Measurements from ENCODE around the gene ZNF331.

The ZNF331 gene

DNA sequence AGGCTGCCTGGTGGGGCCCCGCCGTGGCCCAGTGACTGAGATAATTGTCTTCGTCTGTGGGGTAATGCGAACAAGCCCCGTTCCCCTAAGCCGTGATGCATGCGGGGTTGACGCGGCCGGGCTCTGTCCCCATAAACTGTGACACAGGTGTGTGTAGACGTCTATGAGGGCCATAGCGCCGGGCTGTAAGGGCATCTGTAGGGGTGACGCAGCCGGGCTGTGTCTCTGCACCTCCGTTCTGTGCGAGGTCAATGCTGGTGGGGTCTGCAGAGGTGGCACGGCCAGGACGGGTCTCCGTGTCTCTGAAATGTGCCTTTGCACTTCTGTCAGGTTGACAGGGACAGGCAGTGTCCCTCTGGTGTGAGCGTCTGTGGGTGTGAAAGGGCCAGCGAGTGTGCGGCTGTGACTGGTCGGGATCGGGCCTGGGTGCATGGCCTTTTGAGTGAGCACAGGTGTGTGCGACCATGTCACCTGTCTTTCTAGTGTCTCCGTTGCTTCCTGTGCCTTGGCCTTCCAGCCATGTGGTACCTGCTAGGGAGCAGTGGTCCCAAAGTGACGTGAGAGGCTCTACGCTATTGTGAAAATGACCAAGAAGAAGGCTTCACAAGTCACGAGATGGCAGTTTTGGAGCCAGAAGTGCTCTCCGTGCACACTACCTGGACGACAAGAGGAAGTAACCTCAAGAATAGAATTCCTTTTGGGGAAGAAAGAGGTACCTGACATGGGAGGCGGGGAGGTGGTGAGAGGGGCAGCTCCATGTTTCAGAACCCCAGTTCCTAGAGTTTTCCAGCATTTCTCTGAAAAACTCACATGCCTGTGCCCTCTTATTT, 16.4 kb upstream of the ZNF331 start:
- no peak for DNase-seq

DNA sequence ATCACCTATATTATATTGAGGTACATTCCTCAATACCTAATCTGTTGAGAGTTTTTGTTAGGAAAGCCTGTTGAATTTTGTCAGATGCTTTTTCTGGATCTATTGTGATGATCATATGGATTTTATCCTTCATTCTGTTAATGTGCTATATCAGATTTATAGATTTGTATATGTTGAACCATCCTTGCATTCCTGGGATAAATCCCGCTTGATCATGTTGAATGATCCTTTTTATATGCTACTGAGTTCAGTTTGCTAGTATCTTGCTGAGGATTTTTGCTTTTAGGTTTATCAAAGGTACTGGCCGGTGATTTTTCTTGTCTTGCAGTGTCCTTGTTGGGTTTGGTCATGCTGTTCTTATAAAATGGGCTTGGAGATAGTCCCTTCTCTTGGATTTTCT, 12.0 kb upstream of the ZNF331 start:
- no peak for DNase-seq

DNA sequence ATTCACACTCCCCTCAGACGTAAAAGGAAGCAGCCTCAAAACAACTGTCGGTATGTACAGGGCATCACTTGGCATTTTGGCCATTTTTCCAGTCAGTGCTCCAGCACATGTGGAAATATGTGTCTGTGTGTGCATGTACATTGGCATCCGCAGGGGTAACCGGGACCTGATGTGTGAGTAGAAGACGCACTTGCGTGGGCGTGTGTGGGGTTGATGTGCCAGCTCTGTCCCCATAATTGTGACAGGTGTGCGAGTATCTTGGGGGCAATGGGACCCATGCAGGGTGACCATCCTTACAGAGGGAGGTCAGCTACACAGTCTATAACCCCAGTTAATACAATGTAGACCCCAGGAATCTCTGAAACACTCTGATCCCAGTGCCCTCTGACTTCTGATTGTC, 7.3 kb upstream of the ZNF331 start:
- no peak for DNase-seq

DNA sequence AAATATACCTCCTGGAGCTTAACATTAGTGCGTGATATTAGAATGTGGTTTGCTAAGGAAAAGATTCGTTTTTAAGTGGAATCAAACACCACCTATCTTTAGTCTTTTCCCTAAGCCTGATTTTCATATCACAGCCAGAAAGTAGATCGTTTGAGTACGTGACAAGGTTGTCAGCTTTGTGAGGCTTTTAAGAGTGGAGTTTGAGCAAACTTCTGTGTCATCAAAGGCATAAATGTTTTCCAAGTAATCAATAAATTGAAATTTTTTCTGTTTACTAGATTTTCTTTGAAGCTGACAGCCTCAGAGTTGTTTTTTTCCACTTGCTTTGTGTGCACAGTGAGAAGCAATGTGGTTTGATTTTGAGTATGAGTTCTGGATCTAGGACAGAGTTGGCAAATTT, 6.5 kb upstream of the ZNF331 start:
- no peak for DNase-seq

DNA sequence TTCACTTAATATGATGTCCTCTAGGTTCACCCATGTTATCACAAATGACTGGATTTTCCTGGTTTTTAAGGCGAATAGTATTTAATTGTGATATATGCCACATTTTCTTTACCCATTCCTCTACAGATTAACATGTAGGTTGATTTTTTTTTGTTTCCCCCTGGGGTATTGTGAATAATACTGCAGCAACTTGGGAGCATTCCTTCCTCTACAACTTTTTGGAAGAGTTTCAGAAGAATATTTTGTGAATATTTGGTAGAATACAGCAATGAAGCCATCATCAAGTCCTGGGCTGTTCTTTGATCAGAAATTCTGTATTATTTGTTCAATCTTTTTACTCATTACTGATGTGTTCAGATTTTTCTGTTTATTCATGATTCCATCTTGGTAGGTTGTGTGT, 5.6 kb upstream of the ZNF331 start:
- DNase-seq = no peak

DNA sequence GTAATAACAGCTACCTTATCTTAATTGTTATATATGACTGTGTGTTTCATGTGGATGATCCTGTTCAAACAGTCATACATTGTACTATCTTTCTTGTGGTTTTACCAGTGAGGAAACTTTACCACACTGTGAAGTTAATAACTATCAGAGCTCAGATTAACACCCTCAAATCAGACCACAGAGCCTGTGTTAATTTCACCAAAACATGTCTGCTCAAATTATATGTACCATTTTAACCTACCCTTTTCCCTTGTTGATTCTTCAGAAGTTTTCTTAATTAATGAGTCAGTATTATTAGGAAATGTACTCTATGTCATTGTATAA, 1.8 kb upstream of the ZNF331 start:
- DNase-seq = no peak

DNA sequence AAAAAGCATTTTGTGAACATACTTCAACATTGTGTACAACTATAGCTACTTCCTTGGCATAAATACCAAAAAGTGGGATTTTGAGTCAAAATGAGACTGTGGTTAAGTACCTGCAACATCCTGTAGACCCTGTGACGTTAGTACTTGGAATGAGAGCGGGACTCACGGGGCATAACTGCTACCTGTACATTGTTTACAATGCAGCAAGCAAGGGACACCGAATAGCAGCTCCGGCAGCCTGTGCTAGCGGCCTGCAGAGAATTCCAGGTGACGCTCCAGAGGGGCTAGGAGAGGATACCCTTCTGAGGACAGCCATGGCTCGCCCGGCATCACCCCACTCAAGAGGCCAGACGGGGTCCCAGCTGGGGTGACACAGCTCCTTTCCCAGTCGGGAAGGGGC, 824 bp upstream of the ZNF331 start:
- no peak for DNase-seq

DNA sequence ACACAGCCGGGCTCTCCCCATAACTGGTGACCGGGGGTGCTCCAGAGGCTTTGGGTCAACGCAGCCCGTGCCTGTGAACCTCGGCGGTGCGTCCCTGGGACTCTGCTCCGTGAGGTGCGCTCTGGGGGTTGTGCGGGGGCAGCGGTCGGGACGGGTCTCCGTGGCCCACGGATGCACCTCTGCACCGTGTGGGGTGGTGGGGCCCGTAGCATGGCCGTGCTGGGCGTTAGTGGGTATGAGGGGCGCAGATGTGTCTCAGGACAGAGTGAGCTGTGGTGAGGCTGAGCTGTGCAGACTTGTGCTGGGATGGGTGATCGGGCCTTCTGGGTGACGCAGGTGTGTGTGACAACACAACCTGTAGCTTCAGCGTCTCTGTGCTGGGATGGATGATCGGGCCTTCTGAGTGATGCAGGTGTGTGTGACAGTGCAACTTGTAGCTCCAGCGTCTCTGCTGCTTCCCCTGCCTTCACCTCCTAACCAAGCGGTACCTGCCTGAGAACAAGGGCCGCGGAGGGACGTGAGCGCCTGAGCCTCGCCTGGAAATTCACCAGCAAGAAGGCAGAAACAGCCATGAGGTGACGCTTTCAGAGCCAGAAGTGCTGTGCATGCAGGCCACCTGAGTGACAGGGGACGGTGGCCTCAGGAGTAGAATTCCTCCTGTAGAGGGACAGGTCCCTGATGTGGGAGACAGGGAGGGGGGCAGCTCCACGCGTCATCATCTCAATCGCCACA, 599 bp downstream of the ZNF331 start:
- DNase-seq = no peak

DNA sequence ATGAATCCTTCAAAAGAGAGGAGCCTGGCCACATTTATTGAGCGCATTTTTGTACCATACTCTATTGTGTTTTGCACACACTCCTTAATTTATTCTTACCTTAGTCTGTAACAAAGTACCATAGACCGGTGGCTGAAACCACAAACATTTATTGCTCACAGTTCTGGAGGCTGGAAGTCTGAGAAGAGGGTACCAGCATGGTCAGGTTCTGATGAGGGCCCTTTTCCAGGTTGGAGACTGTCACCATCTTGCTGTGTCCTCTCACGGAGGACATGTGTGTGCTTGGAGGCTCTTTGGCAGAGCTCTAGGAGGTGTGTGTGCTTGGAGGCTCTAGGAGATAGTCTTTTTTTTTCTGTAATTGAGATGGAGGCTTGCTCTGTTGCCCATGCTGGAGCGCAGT, 2.1 kb downstream of the ZNF331 start:
- no peak for DNase-seq

DNA sequence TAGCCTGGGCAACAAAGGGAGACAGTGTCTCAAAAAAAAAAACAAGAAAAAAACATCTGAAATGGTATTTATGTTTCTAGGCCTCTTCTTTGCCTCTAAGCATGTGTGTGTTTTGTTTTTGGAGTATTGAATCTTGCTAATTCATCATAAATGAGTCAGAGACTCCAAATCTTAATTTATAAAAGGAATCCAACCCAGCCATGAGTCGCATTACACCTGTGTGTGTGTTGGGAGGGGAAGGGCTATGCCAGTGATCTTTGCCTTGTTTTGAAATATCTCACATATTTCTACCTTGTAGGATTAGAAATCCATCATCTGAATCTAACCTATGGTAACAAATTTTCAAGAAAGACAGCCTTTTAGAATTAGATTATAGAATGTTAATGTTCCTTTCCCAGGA, 4.0 kb downstream of the ZNF331 start:
- DNase-seq = no peak

DNA sequence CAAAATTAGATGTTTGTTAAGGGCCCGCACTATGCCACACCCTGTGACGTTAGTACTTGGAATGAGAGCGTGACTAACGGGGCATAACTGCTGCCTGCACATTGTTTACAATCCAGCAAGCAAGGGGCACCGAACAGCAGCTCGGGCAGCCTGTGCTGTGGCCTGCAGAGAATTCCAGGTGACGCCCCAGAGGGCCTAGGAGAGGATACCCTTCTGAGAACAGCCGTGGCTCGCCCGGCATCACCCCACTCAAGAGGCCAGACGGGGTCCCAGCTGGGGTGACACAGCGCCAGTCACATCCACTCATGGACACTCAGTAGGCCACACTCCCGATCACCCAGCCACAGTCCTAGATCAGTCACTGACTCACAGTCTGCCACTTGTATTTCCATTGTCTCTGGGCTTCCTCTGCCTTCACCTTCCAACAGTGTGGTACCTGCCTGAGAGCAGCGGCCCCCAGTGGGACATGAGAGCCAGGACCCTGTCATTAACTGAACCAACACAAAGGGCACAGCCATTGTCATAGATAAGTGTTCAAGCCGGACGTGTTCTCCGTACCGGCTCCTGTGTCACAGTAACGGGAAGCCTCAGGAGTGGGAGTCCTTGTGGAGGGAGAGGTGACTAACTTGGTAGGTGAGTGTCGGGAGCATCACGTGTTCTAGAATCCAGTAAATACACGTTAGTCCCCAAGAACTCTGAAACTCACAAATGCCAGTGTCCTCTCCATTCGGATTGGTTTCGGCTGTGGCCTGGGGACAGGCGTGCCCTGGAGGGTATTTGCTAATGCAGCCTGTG, 7.5 kb downstream of the ZNF331 start:
- DNase-seq = no peak

DNA sequence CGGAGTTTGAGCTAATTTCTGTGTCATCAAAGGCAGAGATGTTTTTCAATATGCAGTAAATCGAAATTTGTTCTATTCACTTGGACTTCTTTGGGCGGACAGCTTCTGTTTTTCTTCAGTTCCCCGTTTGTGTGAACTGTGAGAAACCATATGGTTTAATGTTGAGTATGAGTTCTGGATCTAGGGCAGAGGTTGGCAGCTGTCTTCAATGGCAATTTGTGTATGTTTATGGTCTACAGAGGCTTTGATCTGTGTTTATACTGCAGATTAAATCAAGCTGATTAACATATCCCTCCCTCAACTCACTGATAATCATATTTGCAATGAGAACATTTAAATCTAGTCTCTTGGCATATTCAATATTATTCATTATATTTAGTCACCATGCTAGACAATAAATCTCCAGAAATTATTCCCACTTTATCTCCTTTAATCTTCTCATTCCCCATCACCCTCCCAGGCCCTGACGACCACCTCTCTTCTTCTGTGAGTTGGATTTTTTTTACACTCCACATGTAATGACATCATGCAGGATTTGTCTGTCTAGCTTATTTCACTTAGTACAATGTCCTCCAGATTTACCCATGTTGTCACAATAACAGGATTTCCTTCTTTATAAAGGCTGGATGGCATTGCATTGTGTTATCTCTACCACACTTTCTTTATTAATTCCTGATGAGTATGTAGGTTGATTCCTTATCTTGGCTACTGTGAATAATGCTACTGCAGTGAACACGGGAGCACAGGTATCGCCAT, 9.0 kb downstream of the ZNF331 start:
- DNase-seq = no peak

DNA sequence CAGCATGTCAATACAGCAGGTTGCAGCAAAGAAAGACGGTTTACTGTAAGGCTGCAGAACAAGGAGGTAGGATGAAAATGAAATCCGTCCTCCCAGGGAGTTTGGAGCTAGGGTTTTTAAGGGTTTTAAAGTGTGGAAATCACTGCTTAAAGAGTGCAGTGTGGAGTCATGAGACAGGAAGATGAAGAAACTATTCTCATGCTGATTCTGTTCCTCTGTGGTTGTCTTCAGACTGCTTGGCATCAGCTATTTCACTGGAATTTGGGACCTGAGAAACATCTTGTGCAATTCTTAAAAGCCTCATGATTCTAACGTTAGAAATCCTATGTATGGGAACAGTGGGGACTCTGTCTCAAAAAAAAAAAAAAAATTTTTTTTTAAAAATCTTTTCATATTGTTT, 11.4 kb downstream of the ZNF331 start:
- DNase-seq = no peak

DNA sequence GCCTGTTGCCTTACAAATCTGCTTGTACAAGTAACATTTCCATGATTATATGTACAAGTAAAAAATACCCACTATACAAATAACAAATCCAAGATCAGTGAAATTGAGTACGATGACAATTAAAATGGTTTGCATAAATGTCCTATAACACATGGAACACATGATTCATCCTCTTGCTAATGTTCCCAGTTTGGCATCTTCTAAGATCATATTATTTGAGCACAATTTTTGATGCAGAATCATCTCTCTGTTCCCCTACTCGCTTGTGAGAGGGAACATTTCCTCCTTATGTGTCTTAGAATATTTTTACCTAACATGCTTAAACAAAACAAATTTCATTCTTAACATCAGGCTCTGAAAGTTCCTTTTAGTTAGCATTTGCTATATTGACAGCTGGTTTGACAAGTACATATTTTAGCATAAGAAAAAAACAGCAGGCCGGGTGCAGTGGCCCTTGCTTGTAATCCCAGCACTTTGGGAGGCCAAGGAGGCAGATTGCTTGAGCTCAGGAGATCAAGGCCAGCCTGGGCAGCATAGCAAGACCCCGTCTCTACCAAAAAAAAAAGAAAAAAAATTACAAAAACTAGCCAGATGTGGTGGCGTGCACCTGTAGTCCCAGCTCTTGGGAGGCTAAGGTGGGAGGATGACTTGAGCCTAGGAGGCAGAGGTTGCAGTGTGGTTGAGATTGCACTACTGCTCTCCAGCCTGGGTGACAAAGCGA, 14.2 kb downstream of the ZNF331 start:
- no peak for DNase-seq

DNA sequence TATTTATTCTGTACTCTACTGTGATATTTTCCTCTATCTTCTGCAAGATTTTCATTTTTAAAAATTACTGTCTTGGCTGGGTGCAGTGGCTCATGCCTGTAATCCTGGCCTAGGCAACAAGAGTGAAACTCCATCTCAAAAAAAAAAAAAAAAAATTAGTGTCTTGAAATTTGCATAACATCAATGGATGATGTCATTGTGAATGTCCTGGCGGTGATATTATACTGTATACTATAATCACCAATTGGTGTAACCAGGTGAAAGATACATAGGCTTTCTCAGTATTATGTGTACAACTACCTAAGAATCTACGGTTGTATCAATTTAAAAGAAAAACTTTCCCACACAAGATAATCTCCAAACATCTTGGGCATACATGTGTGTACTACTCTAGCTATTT, 15.2 kb downstream of the ZNF331 start:
- DNase-seq = no peak

DNA sequence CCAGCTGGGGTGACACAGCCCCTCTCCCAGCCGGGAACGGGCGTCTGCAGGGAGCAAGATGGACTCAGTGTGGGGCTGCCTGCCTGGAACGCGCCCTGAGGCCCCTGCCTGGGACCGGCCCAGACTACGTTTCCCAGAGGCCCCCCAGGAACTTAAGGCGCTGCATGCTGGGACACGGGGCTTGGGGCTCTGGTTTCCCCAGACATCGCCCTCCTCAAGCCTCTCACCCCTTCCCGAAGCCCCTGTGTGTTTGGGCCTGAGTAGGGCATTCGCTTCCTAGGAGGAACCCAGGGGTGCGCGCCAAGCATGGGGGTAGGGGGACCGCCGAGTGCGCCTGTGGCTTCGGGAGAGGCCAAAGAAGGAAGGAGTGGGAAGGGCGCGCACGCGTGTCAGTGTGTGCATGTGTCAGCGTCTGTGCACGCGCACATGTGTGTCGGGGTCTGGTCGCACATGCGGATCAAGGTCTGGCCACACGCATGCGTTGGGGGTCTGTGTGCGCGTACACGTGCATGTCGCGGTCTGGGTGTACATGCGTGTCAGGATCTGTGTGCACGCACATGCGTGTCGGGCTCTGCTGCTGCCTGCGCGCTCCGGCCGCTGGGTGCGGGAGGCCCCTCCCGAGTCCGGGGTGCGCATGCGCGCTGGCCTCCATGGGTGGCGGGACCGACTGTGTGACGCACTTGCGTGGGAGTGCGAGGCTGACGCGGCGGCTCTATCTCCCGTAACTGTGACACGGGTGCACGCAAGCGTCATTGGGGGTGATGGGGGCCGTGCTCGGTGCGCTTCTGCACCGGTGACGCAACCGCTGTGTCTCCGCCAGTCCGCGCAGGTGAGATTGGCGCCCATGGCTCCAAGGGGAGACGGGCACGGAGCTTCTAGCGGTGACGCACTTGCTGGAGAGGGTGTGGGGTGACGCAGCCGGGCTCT, 16.2 kb downstream of the ZNF331 start:
- no peak for DNase-seq

DNA sequence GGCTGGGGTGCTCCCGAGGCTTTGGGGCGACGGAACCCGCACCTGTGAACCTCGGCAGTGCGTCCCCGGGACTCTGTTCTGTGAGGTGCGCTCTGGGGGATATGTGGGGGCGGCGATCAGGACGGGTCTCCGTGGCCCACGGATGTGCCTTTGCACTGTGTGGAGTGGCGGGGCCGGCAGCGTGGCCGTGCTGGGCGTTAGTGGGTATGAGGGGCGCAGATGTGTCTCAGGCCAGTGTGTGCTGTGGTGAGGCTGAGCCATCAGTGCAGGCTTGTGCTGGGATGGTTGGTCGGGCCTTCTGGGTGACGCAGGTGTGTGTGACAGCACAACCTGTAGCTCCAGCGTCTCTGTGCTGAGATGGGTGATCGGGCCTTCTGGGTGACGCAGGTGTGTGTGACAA, 16.9 kb downstream of the ZNF331 start:
- no peak for DNase-seq

DNA sequence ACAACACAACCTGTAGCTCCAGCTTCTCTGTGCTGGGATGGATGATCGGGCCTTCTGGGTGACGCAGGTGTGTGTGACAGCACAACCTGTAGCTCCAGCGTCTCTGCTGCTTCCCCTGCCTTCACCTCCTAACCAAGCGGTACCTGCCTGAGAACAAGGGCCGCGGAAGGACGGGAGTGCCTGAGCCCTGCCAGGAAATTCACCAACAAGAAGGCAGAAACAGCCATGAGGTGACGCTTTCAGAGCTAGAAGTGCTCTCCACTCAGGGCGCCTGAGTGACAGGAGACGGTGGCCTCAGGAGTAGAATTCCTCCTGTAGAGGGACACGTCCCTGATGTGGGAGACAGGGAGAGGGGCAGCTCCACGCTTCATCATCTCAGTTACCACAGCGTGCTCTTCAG, 17.4 kb downstream of the ZNF331 start:
- DNase-seq = no peak

DNA sequence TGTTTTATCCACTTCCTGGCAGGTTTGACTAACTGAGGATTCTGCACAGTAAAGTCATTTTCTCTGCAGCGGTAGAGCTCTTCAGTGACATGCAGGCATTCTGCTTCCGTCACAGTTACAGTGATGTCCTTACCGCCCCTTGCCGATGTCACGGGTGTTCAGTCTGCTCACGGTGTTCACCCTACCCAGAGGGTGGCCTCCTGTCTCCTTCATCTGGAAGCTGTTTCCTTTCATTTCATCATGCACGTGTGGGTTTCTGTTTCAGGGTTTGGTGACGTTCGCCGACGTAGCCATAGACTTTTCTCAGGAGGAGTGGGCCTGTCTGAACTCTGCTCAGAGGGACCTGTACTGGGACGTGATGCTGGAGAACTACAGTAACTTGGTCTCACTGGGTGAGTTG, 33.4 kb downstream of the ZNF331 start:
- DNase-seq = no peak

DNA sequence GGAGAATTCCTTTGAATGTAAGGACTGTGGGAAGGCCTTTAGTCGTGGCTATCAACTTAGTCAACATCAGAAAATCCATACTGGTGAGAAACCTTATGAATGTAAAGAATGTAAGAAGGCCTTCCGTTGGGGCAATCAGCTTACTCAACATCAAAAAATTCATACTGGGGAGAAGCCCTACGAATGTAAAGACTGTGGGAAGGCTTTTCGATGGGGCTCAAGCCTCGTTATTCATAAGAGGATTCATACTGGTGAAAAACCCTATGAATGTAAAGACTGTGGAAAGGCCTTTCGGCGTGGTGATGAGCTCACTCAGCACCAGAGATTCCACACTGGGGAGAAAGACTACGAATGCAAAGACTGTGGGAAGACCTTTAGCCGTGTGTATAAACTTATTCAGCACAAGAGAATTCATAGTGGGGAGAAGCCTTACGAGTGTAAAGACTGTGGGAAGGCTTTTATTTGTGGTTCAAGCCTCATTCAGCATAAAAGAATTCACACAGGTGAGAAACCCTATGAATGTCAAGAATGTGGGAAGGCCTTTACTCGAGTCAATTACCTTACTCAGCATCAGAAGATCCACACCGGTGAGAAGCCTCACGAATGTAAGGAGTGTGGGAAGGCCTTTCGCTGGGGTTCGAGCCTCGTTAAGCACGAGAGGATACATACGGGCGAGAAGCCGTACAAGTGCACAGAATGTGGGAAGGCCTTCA, 39.2 kb downstream of the ZNF331 start:
- DNase-seq = no peak

DNA sequence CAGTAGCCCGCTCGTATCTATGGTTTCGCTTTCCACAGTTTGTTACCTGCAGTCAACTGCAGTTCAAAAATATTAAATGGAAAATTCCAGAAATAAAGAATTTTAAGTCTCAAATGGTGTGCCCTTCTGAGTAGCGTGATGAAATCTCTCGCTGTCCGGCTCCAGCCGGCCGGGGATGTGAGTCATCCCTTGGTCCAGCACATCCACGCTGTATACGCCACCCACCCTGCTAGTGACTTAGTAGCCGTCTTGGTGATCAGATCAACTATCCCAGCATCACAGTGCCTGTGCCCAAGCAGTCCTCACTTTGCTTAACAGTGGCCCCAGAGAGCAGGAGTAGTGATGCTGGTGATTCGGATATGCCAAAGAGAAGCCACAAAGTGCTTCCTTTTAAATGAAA, 40.0 kb downstream of the ZNF331 start:
- DNase-seq = no peak
